NCI-H446 treated with DMSO at 0.1 percent for 48 hours (cell line): ENCODE measurements around the gene PFN4.
"Not testable (repeated sequence)": the region's sequence is repeated elsewhere in the genome, so short reads cannot be mapped to it uniquely, and the experiment has no call there.

Experiments used
- DNase-seq: peaks from one replicate; lab custom pipeline; 2025; lab: John Stamatoyannopoulos, UW

The PFN4 gene

GRCh38 chr2:24111407-24111901 is 11.7 kb downstream of the PFN4 start:
- no peak for DNase-seq

DNA sequence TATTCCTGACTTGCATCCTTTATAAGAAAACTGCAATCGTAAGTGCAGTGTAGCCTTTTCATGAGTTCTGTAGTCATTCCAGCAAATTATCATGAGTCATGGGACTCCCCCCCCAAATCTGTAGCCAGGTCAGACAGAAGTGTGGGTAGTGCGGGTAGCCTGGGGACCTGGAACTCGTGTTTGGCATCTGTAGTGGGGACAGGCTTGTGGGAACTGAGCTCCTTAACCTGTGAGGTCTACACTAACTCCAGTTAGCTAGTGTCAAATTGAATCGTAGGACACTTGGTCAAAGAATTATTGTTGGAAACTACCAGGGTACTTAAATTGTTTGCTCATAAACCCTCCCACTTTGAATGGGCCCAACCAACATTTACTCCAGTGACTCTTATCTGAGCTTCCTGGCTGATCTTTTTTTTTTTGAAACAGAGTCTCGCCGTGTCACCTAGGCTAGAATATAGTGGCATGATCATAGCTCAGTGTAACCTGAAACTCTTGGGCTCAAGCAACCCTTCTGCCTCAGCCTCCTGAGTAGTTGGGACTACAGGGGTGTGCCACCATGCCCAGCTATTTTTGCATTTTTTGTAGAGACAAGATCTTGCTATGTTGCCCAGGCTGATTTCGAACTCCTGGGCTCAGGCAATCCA is 12.4 kb downstream of the PFN4 start:
- no peak for DNase-seq

DNA sequence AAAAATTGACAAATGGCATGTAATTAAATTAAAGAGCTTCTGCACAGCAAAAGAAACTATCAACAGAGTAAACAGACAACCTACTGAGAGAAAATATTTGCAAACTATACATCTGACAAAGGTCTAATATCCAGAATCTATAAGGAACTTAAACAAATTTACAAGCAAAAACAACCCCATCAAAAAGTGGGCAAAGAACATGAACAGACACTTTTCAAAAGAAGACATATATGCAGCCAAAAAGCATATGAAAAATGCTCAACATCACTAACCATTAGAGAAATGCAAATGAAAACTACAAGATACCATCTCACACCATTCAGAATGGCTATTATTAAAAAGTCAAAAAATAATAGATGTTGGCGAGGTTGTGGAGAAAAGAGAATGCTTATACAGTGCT is 13.7 kb downstream of the PFN4 start:
- DNase-seq, result not testable (repeated sequence)

DNA sequence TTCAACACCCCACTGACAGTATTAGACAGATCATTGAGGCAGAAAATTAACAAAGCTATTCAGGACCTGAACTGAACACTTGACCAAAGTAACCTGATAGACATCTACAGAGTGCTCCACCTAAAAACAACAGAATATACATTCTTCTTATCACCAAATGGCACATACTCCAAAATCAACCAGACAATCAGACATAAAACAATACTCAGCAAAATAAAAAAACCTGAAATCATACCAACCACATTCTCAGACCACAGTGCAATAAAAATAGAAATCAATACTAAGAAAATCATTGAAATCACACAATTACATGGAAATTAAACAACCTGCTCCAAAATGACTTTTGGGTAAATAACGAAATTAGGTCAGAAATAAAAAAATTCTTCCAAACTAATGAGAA is 15.8 kb downstream of the PFN4 start:
- no peak for DNase-seq

- DNase-seq, result no peak
Measured at GRCh38 chr2:24106786-24107185, 16.3 kb downstream of the PFN4 start.

- no peak for DNase-seq
Measured at GRCh38 chr2:24105816-24106215, 17.3 kb downstream of the PFN4 start.

DNA sequence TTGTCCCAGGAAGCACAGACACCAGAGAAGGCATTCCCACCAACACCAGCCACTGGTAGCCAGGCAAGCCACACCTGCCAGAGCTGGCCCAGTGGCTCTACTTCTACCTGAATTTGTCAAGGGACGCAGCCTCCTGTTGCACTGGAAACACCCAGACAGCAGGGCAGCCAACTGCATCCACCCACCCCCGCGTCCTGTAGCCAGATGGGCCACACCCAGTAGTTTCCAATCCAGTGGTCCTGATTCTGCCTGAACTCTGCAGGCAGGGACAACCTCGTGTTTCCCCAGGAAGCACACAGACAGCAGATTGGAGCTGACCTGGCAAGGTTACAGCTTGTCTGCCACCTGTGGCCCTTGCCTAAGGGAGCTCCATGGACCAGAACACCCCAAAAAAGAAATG is 18.2 kb downstream of the PFN4 start:
- no peak for DNase-seq

GRCh38 chr2:24104110-24104650 is 19.0 kb downstream of the PFN4 start:
- DNase-seq, result no peak

GRCh38 chr2:24102677-24103076 is 20.5 kb downstream of the PFN4 start:
- DNase-seq, result no peak

DNA sequence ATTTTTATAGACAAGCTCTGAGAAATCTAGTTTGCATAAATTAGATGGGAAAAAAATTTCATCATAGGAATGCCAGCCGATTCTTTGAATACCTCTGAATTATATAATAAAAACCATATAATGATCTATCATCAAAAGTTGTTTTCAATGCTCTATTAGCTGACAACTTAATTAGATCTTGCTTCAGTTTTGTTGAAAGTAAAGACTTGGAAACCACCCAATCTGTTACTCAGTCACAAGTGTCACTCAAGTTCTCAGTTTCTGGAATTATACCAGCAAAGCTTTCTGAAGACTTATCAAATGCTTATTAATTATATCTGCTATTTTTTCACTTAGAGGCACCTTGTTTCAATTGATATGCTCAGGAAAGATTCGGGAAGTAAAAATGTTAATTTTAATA is 21.1 kb downstream of the PFN4 start:
- no peak for DNase-seq

- not testable (repeated sequence) for DNase-seq
Measured at GRCh38 chr2:24100732-24101131, 22.4 kb downstream of the PFN4 start.

GRCh38 chr2:24095171-24095677 is 27.9 kb downstream of the PFN4 start:
- not testable (repeated sequence) for DNase-seq

DNA sequence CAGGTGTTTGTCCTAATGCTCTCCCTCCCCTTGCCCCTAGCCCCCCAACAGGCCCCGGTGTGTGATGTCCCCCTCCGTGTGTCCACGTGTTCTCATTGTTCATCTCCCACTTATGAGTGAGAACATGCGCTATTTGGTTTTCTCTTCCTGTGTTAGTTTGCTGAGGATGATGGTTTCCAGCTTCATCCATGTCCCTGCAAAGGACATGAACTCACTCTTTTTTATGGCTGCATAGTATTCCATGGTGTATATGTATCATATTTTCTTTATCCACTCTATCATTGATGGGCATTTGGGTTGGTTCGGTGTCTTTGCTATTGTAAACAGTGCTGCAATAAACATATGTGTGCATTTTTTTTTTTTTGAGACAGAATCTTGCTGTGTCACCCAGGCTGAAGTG is 29.9 kb downstream of the PFN4 start:
- DNase-seq, result not testable (repeated sequence)

GRCh38 chr2:24088821-24089359 is 34.2 kb downstream of the PFN4 start:
- DNase-seq, result no peak

- DNase-seq, result no peak
Measured at GRCh38 chr2:24087032-24087431, 36.1 kb downstream of the PFN4 start.

GRCh38 chr2:24086241-24086640 is 36.9 kb downstream of the PFN4 start:
- DNase-seq, result no peak

GRCh38 chr2:24085200-24085489 is 38.0 kb downstream of the PFN4 start:
- no peak for DNase-seq

DNA sequence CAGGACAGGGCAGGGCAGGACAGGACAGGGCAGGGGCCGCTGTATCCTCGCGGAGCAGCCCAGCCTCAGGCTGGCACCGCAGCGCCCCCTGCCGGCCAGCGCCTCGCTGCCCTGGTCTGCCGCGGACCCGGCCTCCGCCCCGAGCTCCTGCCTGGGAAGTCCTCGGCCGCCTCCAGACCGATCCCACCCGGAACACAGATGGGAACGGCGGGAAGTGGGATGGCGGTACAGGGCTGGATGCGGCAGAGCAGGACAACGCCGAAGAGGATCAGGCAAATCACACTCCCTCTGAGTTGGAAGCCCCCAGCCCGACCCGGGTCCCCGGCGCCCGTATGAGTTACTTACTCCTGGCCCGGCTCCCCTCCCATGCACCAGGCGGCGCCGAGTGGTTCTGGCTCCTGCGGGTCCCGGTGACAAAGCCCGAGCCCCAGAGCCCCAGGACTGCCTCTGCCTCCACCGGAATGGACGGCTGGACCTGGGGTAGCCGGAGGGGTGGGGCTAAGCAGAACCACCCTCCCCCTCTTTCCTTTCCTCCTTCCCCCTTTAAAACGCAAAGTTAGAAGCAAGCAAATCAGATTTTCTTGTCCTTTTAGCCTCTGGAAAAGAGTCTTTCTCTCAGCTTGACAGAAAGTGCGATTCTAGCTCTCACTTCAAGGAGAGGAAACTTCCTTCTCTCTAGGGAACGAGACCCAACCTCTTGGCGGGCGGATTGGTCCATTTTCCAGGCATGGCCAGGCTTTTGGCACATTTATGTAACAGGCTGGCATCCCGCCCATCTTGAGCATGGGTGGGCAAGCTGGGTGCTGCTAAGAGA is 38.5 kb downstream of the PFN4 start, which contains the start of gene TP53I3:
Gene TP53I3 (minus strand): TSS at position 449 of the 814 bp plus-strand sequence. CDS start 508 bp downstream, outside the sequence.
- DNase-seq, result peak; percentile 57

DNA sequence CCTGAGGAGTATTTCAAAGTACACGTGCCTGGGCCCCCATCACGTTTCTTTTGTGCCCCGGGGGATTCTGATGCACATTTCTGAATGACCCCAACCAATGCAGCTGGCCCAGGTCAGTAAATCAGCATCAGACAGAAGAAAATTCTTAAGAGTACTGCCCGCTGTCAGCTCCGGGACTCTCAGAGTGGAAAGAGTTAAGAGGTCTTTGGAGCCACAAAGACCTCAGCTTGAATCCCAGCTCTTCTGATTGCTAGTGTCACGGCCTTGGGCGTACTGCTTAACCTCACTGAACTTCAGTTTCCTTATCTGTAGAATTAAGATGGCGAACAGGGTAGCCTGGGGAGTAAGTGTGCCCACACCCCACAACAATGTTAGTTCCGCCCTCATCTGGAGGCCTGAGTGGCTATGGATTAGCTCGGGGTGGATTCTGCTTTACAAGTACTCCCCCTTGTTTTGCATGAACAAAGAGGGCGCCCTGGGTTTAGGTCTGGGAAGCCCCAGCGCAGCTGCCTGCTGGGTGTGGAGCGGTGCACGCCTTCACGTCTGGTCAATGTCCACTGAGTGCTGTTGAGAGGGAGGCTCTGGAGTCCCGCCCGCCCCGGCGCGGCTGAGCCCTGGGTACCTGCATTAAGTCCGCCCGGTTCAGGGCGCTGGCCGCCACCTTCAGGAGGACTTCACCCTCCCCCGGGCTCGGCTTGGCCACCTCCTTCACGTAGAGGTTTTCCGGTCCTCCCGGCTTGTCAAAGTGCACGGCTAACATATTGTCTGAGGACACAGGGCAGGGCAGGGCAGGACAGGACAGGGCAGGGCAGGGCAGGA is 39.4 kb downstream of the PFN4 start:
- no peak for DNase-seq

DNA sequence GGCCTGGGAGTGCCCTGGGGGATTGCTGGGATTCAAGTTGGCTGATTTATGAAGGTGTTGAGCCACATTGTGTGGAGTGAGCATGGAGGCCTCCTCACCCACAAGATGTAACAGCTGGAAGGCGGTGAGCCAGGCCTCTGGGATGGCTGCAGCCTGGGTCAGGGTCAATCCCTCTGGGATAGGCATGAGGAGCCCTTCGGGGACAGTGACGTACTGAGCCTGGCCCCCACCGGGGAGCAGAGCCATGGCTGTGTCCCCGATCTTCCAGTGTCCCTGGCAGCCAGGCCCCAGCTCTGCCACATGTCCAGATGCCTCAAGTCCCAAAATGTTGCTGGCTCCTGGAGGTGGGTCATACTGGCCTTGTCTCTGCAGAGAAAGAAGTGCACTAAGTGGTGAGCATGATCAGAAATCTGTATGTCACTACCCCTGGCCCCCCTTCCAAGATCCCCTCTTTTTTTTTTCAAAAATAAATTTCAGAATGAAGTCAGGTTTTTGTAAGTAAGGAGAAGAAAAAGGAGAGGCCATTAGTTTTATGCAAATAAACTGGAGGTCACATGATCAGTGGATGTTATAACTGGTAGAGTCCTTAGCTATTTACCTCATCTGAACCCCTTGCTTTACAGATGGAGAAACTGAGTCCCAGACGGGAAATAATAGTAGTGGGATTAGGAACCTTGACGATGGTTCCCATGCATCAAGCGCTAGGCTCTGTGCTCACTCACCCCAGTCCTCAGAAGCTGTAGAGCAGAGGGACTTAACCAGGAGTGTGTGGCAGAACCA is 40.2 kb downstream of the PFN4 start:
- no peak for DNase-seq

- no peak for DNase-seq
Measured at GRCh38 chr2:24080701-24081100, 42.4 kb downstream of the PFN4 start.
